GM18868 (cell line): ENCODE results near the gene GTF2H4.
"Not testable (repeated sequence)": the region's sequence is repeated elsewhere in the genome, so short reads cannot be mapped to it uniquely, and the experiment has no call there.

Source experiments
- ATAC-seq: cut with Tn5 transposase; IDR thresholded peaks from one replicate; pipeline ENCODE4 v1.9.1; 2021; ENCODE audit warnings: mild to moderate bottlenecking, moderate library complexity; ENCODE audit not compliant: unreplicated experiment

Gene GTF2H4

GRCh38 chr6:30917487-30917886 lies 9.5 kb downstream of the GTF2H4 start:
- no peak for ATAC-seq

DNA sequence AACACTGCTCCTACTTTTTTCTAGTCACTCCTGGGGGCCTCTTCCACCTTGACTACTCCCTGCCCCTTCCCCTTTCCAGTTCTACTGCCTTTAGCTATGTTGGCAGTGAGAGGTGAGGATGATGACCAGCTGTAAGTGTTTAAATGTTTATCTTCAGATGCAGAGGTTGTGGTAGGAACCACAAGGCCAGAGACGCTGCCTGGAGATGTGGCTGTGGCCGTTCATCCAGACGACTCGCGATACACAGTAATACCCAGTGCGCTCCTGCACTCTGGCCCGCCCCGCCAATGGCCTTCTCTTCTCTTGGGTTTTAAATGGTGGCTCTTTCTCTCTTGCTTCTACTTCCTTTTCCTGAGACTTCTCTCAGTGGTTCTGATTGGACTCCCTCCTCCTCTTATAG lies 10.7 kb downstream of the GTF2H4 start:
- no peak for ATAC-seq

GRCh38 chr6:30922447-30922852 lies 14.4 kb downstream of the GTF2H4 start:
- no peak for ATAC-seq

- not testable (repeated sequence) for ATAC-seq
Measured at GRCh38 chr6:30924040-30924627, 16.1 kb downstream of the GTF2H4 start.

- no peak for ATAC-seq
Measured at GRCh38 chr6:30926644-30927043, 18.6 kb downstream of the GTF2H4 start.

DNA sequence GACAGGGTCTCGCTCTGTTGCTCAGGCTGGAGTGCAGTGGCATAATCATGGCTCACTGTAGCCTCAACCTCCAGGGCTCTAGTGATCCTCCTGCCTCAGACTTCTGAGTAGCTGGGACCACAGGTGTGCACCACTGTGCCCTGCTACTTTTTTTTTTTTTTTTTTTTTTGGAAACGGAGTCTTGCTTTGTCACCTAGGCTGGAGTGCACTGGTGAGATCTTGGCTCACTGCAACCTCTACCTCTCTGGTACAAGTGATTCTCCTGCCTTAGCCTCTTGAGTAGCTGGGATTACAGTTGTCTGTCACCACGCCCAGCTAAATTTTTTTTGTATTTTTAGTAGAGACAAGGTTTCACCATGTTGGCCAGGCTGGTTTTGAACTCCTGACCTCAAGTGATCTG lies 19.1 kb downstream of the GTF2H4 start:
- ATAC-seq, result not testable (repeated sequence)

DNA sequence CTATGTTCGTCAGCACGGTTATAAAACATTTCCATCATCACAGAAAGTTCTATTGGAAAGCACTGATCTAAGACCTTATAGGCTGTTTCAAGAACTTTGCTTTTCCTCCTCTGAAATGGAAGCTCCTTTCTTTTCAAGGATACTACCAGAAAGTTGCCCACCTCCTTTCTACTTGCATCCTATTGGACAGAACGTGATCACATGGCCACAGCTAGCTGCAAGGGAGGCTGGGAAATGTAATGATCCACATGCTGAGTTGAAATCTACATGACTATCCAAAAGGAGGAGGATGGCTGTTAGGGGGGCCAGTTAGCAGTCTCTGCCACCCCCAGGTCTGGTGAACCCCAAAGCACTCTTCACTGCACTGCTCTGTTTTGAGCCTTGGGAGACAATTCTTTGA lies 20.7 kb downstream of the GTF2H4 start:
- no peak for ATAC-seq

DNA sequence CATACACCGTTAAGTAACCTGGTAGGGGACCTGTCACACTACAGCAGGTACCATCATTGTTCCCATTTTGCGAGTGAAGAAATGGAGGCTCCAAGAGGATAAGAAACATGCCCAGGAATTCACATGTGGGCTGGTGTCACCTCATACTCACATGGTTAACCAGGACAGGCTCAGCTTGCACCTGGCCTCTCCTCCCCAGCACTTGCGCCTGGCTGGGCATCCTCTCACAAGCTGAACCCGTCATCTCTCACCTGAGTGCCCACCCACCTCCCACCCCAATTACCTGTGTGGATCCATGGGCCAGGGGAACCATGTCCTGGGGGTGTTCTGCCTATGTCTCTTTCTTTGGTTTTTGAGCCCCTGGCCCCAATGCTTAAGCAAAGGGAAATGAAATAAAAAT lies 22.5 kb downstream of the GTF2H4 start:
- ATAC-seq, result no peak

DNA sequence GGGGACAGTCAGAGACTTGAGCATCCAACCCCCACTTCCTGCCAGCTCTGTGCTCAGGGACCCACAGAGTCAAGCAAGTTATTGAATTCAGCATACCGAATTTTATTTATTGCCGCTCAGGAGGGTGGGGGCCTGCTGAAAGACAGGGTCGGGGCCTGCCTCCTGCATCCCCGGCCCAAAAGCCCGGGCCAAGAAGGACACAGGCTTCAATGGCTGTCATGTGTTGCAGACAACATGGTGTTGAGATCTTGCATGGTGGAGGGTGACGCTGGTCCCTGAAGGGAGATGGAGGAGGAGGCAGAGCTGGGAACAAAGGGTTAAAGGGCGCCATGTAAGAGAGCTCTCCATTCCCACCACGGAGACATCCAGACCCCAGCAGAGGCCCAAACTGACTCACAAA lies 23.3 kb downstream of the GTF2H4 start:
- ATAC-seq, result no peak

- no peak for ATAC-seq
Measured at GRCh38 chr6:30931969-30932645, 24.1 kb downstream of the GTF2H4 start, which contains the start of gene SFTA2. TSS of gene SFTA2 (minus strand) at chr6:30932170. CDS start at chr6:30932096, 74 bp downstream.

GRCh38 chr6:30932665-30933365 lies 24.8 kb downstream of the GTF2H4 start:
- ATAC-seq, result no peak

DNA sequence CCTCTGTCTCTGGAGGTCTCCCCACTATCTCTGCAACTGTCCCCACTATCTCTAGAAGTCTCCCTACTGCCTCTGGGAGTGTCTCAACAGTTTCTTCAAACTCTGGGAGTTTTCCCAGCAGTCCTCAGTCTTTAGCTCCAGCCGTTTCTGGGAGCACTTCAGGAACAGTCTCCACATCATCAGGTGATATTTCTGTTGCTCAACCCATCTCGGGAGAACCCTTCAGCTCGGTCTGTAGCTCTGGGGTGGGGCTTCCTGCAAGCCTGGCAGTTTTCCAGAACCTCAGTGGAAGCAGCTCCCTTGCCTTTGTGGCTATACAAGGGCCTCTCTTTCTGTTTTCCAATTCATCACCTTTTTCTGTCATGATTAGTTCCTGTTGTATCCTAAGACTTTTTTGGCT lies 27.0 kb downstream of the GTF2H4 start:
- no peak for ATAC-seq

- no peak for ATAC-seq
Measured at GRCh38 chr6:30937265-30937664, 29.3 kb downstream of the GTF2H4 start.

DNA sequence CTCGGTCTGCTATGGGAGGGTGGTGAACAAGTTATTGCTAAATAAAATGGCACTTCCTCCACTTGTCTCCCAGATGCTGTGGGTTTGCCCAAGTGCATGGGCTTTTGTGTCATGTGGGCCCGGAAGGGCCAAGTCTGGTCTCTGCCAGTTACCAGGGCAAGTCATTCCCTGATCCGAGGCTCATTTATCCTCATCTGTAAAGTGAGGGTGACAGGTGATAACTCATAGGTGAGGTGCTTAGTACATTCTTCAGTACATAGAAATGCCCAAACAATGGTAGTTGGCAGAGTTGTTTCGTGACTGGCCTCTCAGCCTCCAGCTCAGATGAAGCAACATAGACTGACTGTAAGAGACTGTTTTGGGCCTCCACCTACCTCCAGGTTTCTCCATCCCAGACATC lies 30.7 kb downstream of the GTF2H4 start:
- ATAC-seq, result no peak

DNA sequence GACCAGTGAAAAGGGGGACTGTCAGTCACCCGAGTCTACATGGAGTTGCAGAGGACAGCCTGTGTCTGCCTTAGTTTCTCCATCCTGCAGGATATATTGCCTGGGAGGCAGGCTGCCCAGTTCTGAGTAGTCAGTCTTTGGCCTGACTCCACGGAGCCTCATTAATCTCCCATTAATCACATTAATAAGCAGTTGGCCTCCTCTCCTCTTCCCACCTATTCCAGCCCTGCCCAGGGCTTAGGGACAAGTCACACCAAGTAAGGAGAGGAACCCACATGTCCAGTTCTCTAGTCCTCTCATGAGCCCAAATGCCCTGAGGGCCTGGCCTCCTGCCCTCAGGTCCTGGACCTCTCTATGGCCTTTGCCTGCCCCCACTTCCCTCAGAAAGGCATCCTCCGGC lies 31.5 kb downstream of the GTF2H4 start:
- no peak for ATAC-seq

- no peak for ATAC-seq
Measured at GRCh38 chr6:30940361-30940986, 32.5 kb downstream of the GTF2H4 start, which contains the start of gene MUCL3. TSS of gene MUCL3 (plus strand) at chr6:30940973. CDS start at chr6:30941000, 27 bp downstream.

DNA sequence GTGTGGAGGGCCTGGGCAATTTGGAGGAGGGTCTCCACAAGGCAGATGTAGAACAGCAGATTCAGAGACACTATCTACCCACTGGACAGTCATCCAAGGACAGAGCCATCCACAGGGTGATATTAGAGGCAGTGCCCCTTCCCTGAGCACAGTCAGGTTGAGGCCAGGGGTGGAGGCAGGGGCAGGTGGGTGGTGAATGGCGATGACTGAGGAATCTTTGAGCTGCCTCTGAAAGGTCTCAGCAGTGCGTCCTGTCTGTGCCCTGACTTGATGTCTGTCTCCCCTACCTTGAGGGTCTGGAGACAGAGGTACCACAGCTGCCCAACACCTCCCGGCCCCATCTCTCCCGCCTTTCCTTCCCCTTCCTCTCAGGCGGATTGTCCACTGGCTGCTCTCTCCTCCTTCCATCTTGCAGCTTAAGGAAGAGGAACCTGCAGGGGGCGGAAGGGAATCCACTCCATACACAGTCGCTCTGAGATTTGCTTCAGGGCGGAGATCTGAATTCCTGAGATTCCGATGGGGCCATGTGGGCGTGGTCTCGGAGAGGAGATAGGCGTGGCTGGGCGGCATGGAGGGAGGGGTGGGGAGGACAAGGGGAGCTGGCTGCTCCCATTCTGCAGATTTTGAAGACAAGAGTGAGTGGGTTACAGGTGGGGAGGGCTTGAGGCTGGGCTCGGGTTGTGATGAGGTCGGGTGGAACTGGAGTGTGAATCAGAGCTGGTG lies 34.5 kb downstream of the GTF2H4 start:
- ATAC-seq, result no peak

- ATAC-seq, result no peak
Measured at GRCh38 chr6:30944051-30944450, 36.0 kb downstream of the GTF2H4 start.

- no peak for ATAC-seq
Measured at GRCh38 chr6:30945281-30945680, 37.3 kb downstream of the GTF2H4 start.

GRCh38 chr6:30947231-30947630 lies 39.2 kb downstream of the GTF2H4 start:
- no peak for ATAC-seq

DNA sequence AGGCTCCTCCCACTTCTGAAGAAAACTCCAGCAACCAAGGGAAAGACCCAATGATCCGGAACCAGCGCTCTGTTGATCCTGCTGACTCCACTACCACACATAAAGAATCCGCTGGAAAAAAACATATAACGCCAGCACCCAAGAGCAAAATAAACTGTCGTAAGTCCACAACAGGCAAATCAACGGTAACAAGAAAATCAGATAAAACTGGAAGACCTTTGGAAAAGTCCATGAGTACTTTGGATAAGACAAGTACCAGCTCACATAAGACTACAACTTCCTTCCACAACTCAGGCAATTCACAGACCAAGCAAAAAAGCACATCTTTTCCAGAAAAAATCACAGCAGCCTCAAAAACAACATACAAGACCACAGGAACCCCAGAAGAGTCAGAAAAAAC lies 40.8 kb downstream of the GTF2H4 start:
- ATAC-seq, result no peak
